ENCODE results near the gene PIGR. TPM values are rescaled to one million over a fixed set of nuclear protein-coding genes. Genes with fewer than 3 reads are reported as not detected.

The PIGR gene
- total and polyA plus RNA-seq, 9 of the 15 experiments (the other 6 are each of a cell fraction or from before 2014, with no cell fraction given), result 0.01 to 1.5 (median 0.03) TPM; not detected in 4

DNA sequence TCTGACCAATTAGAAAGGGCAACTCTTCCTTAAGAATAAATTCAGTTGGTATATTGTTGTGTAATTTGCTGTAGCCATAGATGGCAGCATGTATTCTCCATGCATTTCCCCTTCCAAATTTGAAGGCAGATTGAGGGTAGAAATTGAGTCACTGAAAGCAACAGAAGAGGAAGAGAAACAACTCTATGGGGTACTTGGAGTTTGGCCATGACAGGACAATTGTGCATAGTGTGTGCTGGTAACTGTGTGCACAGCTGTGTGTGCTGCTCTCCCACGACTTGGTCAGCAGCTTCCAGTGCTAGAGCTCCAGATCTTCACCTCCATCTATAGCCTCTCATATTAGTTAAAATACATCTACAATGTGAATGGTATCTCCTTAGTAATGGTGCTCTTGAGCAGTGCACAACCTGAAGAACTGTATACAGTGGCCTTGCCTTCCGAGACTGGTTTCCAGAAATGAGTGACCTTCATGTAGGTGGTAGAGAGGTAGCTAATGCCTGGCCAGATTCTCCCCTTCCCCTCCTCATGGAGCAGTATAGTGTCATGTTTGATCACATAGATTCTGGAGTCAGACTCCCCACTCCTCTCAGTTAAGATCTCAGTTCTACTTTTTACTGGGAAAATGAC lies 24.9 kb upstream of the PIGR start:
- H3K36me3 ChIP-seq (ENCODE audit: control insufficient read depth, insufficient read depth, low read length), result no peaks in the 10 kb centered on the region

DNA sequence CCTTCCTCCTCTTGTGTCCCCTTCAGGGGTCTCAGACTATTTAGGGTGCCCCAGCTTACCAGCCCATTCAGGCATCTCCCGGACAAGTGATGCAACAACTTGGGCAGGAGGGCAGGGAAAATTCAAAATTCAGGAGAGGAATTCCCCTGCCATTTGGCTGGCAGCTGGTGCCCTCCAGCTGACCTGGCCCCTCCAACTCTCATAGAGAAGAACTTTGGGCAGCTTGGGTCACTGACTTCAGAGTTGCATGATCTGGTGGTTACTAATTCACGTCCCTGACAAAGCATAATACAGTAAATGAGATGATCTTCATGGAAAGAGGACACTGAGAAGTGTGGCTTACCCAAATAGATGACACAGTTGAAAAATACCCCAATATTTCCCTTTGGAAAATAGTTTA lies 24.2 kb upstream of the PIGR start, which contains the start of gene FCAMR:
FCAMR (minus strand) TSS at position 15 of the 400 bp plus-strand sequence. CDS start 335 bp downstream, outside the sequence.
- in situ Hi-C loops (cut with MboI) (no loop called here), intact Hi-C loops (cut with micrococcal nuclease) (loop anchor here (10.0 kb wide), 1 partner anchor 476 kb away; no protein-coding TSS in a partner anchor)
- DNase-seq (ENCODE audit: extremely low read depth in 1 of 4, low spot score in 3 of 4), result no peak
- Histone ChIP-seq H3K27me3 (ENCODE audit: control insufficient read depth in 2 of 2, insufficient read depth in 2 of 2, low read length in 2 of 2) (peaks cover 12 to 21% of the 10 kb centered on the region in 2 experiments; a peak in 4 of 5 replicates), H3K36me3 (ENCODE audit: control insufficient read depth, insufficient read depth, low read length) (no peaks in the 10 kb centered on the region), H3K27ac (ENCODE audit: extremely low read depth, low read depth, low read length) (no peak within 1 kb of the TSS), H3K4me2 (ENCODE audit: insufficient read depth, low read length) (no peak within 1 kb of the TSS), H3K9ac (ENCODE audit: insufficient read depth in 1 of 2, low read depth in 2 of 2, low read length in 2 of 2) (no peak within 1 kb of the TSS), H3K4me3 (no peak within 1 kb of the TSS), H4K20me1 (replicated peaks; ENCODE audit: control insufficient read depth, insufficient read depth, low read length) (no peaks in the 10 kb centered on the region), H3K4me1 (replicated peaks in 1 of 2; ENCODE audit: control insufficient read depth in 2 of 2, insufficient read depth in 2 of 2, low read length in 2 of 2) (no peaks in the 10 kb centered on the region; a peak in 1 of 5 replicates), H3K79me2 (ENCODE audit: control insufficient read depth, insufficient read depth, low read length) (no peaks in the 10 kb centered on the region), H2AFZ (ENCODE audit: low read depth, low read length) (no peak within 1 kb of the TSS), H3K9me1 (ENCODE audit: control insufficient read depth, insufficient read depth, low read length) (no peaks in the 10 kb centered on the region), H3K9me3 (replicated peaks; ENCODE audit: control insufficient read depth, insufficient read depth, low read depth, low read length) (no peaks in the 10 kb centered on the region)
- no peak for TF ChIP-seq SRSF9 (IDR thresholded peaks at IDR 0.05; ENCODE audit: borderline replicate concordance, low read depth, low read length)
- TF ChIP-seq, protein P1, sequence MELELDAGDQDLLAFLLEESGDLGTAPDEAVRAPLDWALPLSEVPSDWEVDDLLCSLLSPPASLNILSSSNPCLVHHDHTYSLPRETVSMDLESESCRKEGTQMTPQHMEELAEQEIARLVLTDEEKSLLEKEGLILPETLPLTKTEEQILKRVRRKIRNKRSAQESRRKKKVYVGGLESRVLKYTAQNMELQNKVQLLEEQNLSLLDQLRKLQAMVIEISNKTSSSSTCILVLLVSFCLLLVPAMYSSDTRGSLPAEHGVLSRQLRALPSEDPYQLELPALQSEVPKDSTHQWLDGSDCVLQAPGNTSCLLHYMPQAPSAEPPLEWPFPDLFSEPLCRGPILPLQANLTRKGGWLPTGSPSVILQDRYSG (tag; conservative IDR thresholded peaks at IDR 0.05; ENCODE audit: low read depth), result no peak
- BruUV-seq (replicated peaks), result no TSS peak
- FAIRE-seq, result no peak
- 0% methylated on average over 2 of the region's 2 CpGs for WGBS (ENCODE audit: insufficient coverage, low coverage, missing lambda C conversion rate)
- ATAC-seq, result no peak
- CTCF ChIA-PET (ENCODE audit: low intra/inter-chr PET ratio), result no interaction called here
- POLR2A ChIA-PET, result interaction anchor here (0.7 to 1.5 kb wide), 2 partner anchors 9 to 28 kb away, joined by 4 to 7 read pairs; no protein-coding TSS in a partner anchor

More for the DNA sequence above, 24.9 kb upstream of the PIGR start:
- 13% methylated on average over 2 of the region's 2 CpGs for WGBS (ENCODE audit: insufficient coverage, low coverage, missing lambda C conversion rate)
- in situ Hi-C loops (cut with MboI), result no loop called here
- Histone ChIP-seq H4K20me1 (replicated peaks; ENCODE audit: control insufficient read depth, insufficient read depth, low read length) (no peaks in the 10 kb centered on the region), H2AFZ (ENCODE audit: low read depth, low read length) (no peak overlapping the region), H3K4me3 (no peak overlapping the region), H3K4me2 (ENCODE audit: insufficient read depth, low read length) (no peak overlapping the region), H3K27ac (ENCODE audit: extremely low read depth, low read depth, low read length) (no peak overlapping the region), H3K4me1 (replicated peaks in 1 of 2; ENCODE audit: control insufficient read depth in 2 of 2, insufficient read depth in 2 of 2, low read length in 2 of 2) (no peaks in the 10 kb centered on the region; a peak in 1 of 5 replicates), H3K79me2 (ENCODE audit: control insufficient read depth, insufficient read depth, low read length) (no peaks in the 10 kb centered on the region), H3K9ac (ENCODE audit: insufficient read depth in 1 of 2, low read depth in 2 of 2, low read length in 2 of 2) (no peak overlapping the region), H3K9me3 (replicated peaks; ENCODE audit: control insufficient read depth, insufficient read depth, low read depth, low read length) (no peaks in the 10 kb centered on the region), H3K9me1 (ENCODE audit: control insufficient read depth, insufficient read depth, low read length) (no peaks in the 10 kb centered on the region), H3K27me3 (ENCODE audit: control insufficient read depth in 2 of 2, insufficient read depth in 2 of 2, low read length in 2 of 2) (peaks cover 12 to 21% of the 10 kb centered on the region in 2 experiments; a peak in 4 of 5 replicates)
- TF ChIP-seq NCOA4 (IDR thresholded peaks at IDR 0.05; ENCODE audit: partially characterized antibody) (no peak), RBM25 (IDR thresholded peaks at IDR 0.05; ENCODE audit: low read depth, low read length, severe bottlenecking) (peak; percentile 21), ARID1B (IDR thresholded peaks at IDR 0.05) (no peak), ZC3H8 (IDR thresholded peaks at IDR 0.05) (no peak), TCF3 (CRISPR knock-in tag; IDR thresholded peaks at IDR 0.05) (no peak), BRF1 (IDR thresholded peaks at IDR 0.05; ENCODE audit: borderline replicate concordance, extremely low read depth, insufficient read length) (no peak)
- intact Hi-C loops (cut with micrococcal nuclease), result loop anchor here (10.0 kb wide), 1 partner anchor 476 kb away; no protein-coding TSS in a partner anchor
- no peak for DNase-seq (ENCODE audit: extremely low read depth in 1 of 4, low spot score in 3 of 4)
- no TSS peak for BruUV-seq (replicated peaks)
- FAIRE-seq, result no peak
- ChIA-PET CTCF (ENCODE audit: low intra/inter-chr PET ratio) (no interaction called here), POLR2A (interaction anchor here (0.7 to 1.5 kb wide), 3 partner anchors 9 to 27 kb away, joined by 3 to 7 read pairs (median 4); no protein-coding TSS in a partner anchor)
- ATAC-seq, result no peak
